Trophoblast cell (in vitro differentiated cells and primary cell): ENCODE results near the gene PDHX.

Source experiments
- DNase-seq, 2 donors: peaks; one replicate each; pipeline ENCODE4 v3.0.0-alpha.2; 2016
- H2AFZ ChIP-seq: 2 replicates; pipeline ENCODE4 v1.6.1; 2013; ENCODE audit warnings: low read length, moderate library complexity, mild to moderate bottlenecking; ENCODE audit not compliant: insufficient read depth, poor library complexity
- H2AK5ac ChIP-seq: 2 replicates; pipeline ENCODE4 v1.6.1; 2013; ENCODE audit warnings: mild to moderate bottlenecking, low read length
- H2BK120ac ChIP-seq: 2 replicates; pipeline ENCODE4 v1.6.1; 2013; ENCODE audit warnings: low read length, mild to moderate bottlenecking, moderate library complexity; ENCODE audit not compliant: insufficient read depth, poor library complexity
- H2BK12ac ChIP-seq: 2 replicates; pipeline ENCODE4 v1.6.1; 2013; ENCODE audit warnings: mild to moderate bottlenecking, low read length, moderate library complexity
- H2BK5ac ChIP-seq: 2 replicates; pipeline ENCODE4 v1.6.1; 2013; ENCODE audit warnings: low read length, low read depth, moderate library complexity, mild to moderate bottlenecking; ENCODE audit not compliant: poor library complexity
- H3K14ac ChIP-seq: 2 replicates; pipeline ENCODE4 v1.6.1; 2013; ENCODE audit warnings: mild to moderate bottlenecking, low read length
- H3K18ac ChIP-seq: 2 replicates; pipeline ENCODE4 v1.6.1; 2013; ENCODE audit warnings: mild to moderate bottlenecking, low read length
- H3K23ac ChIP-seq: 2 replicates; pipeline ENCODE4 v1.6.1; 2013; ENCODE audit warnings: low read length
- H3K27ac ChIP-seq: 2 replicates; pipeline ENCODE4 v1.5.1; 2013; ENCODE audit warnings: low read depth, mild to moderate bottlenecking, inconsistent platforms, low read length, moderate library complexity
- H3K27me3 ChIP-seq: 2 replicates; pipeline ENCODE4 v1.6.1; 2013; ENCODE audit warnings: inconsistent platforms, mild to moderate bottlenecking, low read length, moderate library complexity; ENCODE audit not compliant: insufficient read depth
- H3K36me3 ChIP-seq, 2 experiments: 1 replicate in 1 of 2; 2 replicates in 1 of 2; pipeline ENCODE4 v1.6.1; 2013; ENCODE audit warnings: low read length in 2 of 2, mild to moderate bottlenecking in 2 of 2, moderate library complexity in 1 of 2; ENCODE audit not compliant: insufficient read depth in 2 of 2, control insufficient read depth in 1 of 2
- H3K4ac ChIP-seq: 2 replicates; pipeline ENCODE4 v1.6.1; 2013; ENCODE audit warnings: low read depth, mild to moderate bottlenecking, low read length, moderate library complexity
- H3K4me1 ChIP-seq, 2 experiments: 1 replicate in 1 of 2; 2 replicates in 1 of 2; pipeline ENCODE4 v1.6.1; 2013; ENCODE audit warnings: low read length in 2 of 2, mild to moderate bottlenecking in 2 of 2, moderate library complexity in 1 of 2; ENCODE audit not compliant: insufficient read depth in 2 of 2, control insufficient read depth in 1 of 2
- H3K4me2 ChIP-seq: 2 replicates; pipeline ENCODE4 v1.6.1; 2013; ENCODE audit warnings: inconsistent platforms, mild to moderate bottlenecking, low read length, moderate library complexity
- H3K4me3 ChIP-seq: 2 replicates; pipeline ENCODE4 v1.5.1; 2013; ENCODE audit warnings: mild to moderate bottlenecking, low read depth, low read length, inconsistent platforms
- H3K79me1 ChIP-seq: one replicate; pipeline ENCODE4 v1.6.1; 2013; ENCODE audit warnings: low read length
- H3K79me2 ChIP-seq: 2 replicates; pipeline ENCODE4 v1.6.1; 2013; ENCODE audit warnings: low read length, mild to moderate bottlenecking; ENCODE audit not compliant: control insufficient read depth, insufficient read depth, poor library complexity
- H3K9ac ChIP-seq: 2 replicates; pipeline ENCODE4 v1.6.1; 2013; ENCODE audit warnings: mild to moderate bottlenecking, low read length
- H3K9me3 ChIP-seq: 2 replicates; pipeline ENCODE4 v1.6.1; 2013; ENCODE audit warnings: low read depth, mild to moderate bottlenecking, control low read depth, inconsistent platforms, low read length; ENCODE audit not compliant: insufficient read depth
- H4K12ac ChIP-seq: 2 replicates; pipeline ENCODE4 v1.6.1; 2013; ENCODE audit warnings: low read depth, mild to moderate bottlenecking, low read length, moderate library complexity
- H4K8ac ChIP-seq: 2 replicates; pipeline ENCODE4 v1.6.1; 2013; ENCODE audit warnings: low read depth, mild to moderate bottlenecking, low read length, moderate library complexity
- H4K91ac ChIP-seq: one replicate; pipeline ENCODE4 v1.6.1; 2013; ENCODE audit warnings: low read depth, mild to moderate bottlenecking, low read length, moderate library complexity
- WGBS: extraction: QIAGEN DNeasy Blood & Tissue Kit; methylation state at CpG from one replicate; pipeline ENCODE4 v1.1.7; 2013; ENCODE audit warnings: missing lambda C conversion rate; ENCODE audit not compliant: insufficient read length, insufficient coverage; ENCODE audit errors: extremely low coverage; 5-methylcytosine and 5-hydroxymethylcytosine counted together

The PDHX gene

GRCh38 chr11:35012467-35013191 lies 96.2 kb downstream of the PDHX start:
- Histone ChIP-seq H3K14ac (no peak overlapping the region), H3K27me3 (no peaks in the 10 kb centered on the region), H2BK12ac (no peak overlapping the region), H3K79me1 (peaks cover 2% of the 10 kb centered on the region), H3K4me2 (no peak overlapping the region), H3K79me2 (no peaks in the 10 kb centered on the region), H4K91ac (no peak overlapping the region), H3K9ac (no peak overlapping the region), H3K4ac (no peak overlapping the region), H4K8ac (no peak overlapping the region), H2BK5ac (no peak overlapping the region), H3K36me3 (no peaks in the 10 kb centered on the region), H2BK120ac (no peak overlapping the region), H4K12ac (no peak overlapping the region), H3K23ac (no peak overlapping the region), H3K4me1 (no peaks in the 10 kb centered on the region), H3K4me3 (no peak overlapping the region), H3K18ac (no peak overlapping the region), H3K27ac (no peak overlapping the region), H2AFZ (no peak overlapping the region), H3K9me3 (no peaks in the 10 kb centered on the region), H2AK5ac (no peak overlapping the region)
- DNase-seq, result no peak
- no CpG with 5 or more reads among the region's 8 CpGs for WGBS

GRCh38 chr11:35013514-35014233 lies 97.3 kb downstream of the PDHX start:
- H3K27me3 ChIP-seq, result no peaks in the 10 kb centered on the region
- no peak overlapping the region for H3K4me3 ChIP-seq
- no peak overlapping the region for H3K4ac ChIP-seq
- H3K9me3 ChIP-seq, result no peaks in the 10 kb centered on the region
- no peak overlapping the region for H4K12ac ChIP-seq
- no peak overlapping the region for H3K4me2 ChIP-seq
- no peak overlapping the region for H4K91ac ChIP-seq
- H2AK5ac ChIP-seq, result no peak overlapping the region
- H3K4me1 ChIP-seq, result no peaks in the 10 kb centered on the region
- H2BK12ac ChIP-seq, result no peak overlapping the region
- peaks cover 2% of the 10 kb centered on the region for H3K79me1 ChIP-seq
- H3K79me2 ChIP-seq, result no peaks in the 10 kb centered on the region
- no peak overlapping the region for H2BK5ac ChIP-seq
- H3K23ac ChIP-seq, result no peak overlapping the region
- WGBS, result no CpG with 5 or more reads among the region's 3 CpGs
- no peak overlapping the region for H2AFZ ChIP-seq
- no peak overlapping the region for H4K8ac ChIP-seq
- no peak overlapping the region for H3K27ac ChIP-seq
- H3K18ac ChIP-seq, result no peak overlapping the region
- H3K9ac ChIP-seq, result no peak overlapping the region
- no peak overlapping the region for H2BK120ac ChIP-seq
- H3K36me3 ChIP-seq, result no peaks in the 10 kb centered on the region
- peak; percentile 18 to 64 for DNase-seq
- H3K14ac ChIP-seq, result no peak overlapping the region

- H3K9me3 ChIP-seq, result no peaks in the 10 kb centered on the region
- no peak overlapping the region for H4K91ac ChIP-seq
- no peaks in the 10 kb centered on the region for H3K27me3 ChIP-seq
- H3K18ac ChIP-seq, result no peak overlapping the region
- H2AK5ac ChIP-seq, result no peak overlapping the region
- H3K79me2 ChIP-seq, result no peaks in the 10 kb centered on the region
- H2AFZ ChIP-seq, result no peak overlapping the region
- H3K4me2 ChIP-seq, result no peak overlapping the region
- peak; percentile 26 to 74 for DNase-seq
- no peaks in the 10 kb centered on the region for H3K4me1 ChIP-seq
- no peaks in the 10 kb centered on the region for H3K36me3 ChIP-seq
- no peak overlapping the region for H3K4me3 ChIP-seq
- no peak overlapping the region for H3K27ac ChIP-seq
- H2BK12ac ChIP-seq, result no peak overlapping the region
- H3K4ac ChIP-seq, result no peak overlapping the region
- H4K8ac ChIP-seq, result no peak overlapping the region
- no peak overlapping the region for H3K9ac ChIP-seq
- no peak overlapping the region for H3K23ac ChIP-seq
- H3K14ac ChIP-seq, result no peak overlapping the region
- H3K79me1 ChIP-seq, result peaks cover 2% of the 10 kb centered on the region
- no peak overlapping the region for H2BK5ac ChIP-seq
- H2BK120ac ChIP-seq, result no peak overlapping the region
- no CpG with 5 or more reads among the region's 2 CpGs for WGBS
- H4K12ac ChIP-seq, result no peak overlapping the region
These were observed 97.9 kb downstream of the PDHX start for GRCh38 chr11:35014346-35014745.

- no CpG with 5 or more reads among the region's 6 CpGs for WGBS
- H2BK5ac ChIP-seq, result no peak overlapping the region
- no peaks in the 10 kb centered on the region for H3K9me3 ChIP-seq
- no peaks in the 10 kb centered on the region for H3K4me1 ChIP-seq
- no peak overlapping the region for H3K14ac ChIP-seq
- H3K79me2 ChIP-seq, result no peaks in the 10 kb centered on the region
- H3K9ac ChIP-seq, result no peak overlapping the region
- no peak overlapping the region for H3K4me2 ChIP-seq
- no peaks in the 10 kb centered on the region for H3K27me3 ChIP-seq
- no peak overlapping the region for H3K4ac ChIP-seq
- H2BK120ac ChIP-seq, result no peak overlapping the region
- H2BK12ac ChIP-seq, result no peak overlapping the region
- no peak overlapping the region for H2AFZ ChIP-seq
- H3K18ac ChIP-seq, result no peak overlapping the region
- no peaks in the 10 kb centered on the region for H3K36me3 ChIP-seq
- no peak for DNase-seq
- no peak overlapping the region for H3K23ac ChIP-seq
- no peak overlapping the region for H2AK5ac ChIP-seq
- no peak overlapping the region for H4K8ac ChIP-seq
- peaks cover 2% of the 10 kb centered on the region for H3K79me1 ChIP-seq
- no peak overlapping the region for H3K4me3 ChIP-seq
- no peak overlapping the region for H4K91ac ChIP-seq
- no peak overlapping the region for H4K12ac ChIP-seq
- no peak overlapping the region for H3K27ac ChIP-seq
These were observed 99.4 kb downstream of the PDHX start for GRCh38 chr11:35015621-35016387.
